Thyroid gland (tissue), 4 donors: ENCODE measurements around the gene CEACAM1.

Experiments
- POLR2A ChIP-seq, 2 donors: fragments of 450-650 bp; IDR thresholded peaks; one replicate each; pipeline ENCODE4 v1.6.1; 2017; ENCODE audit warnings: antibody characterized with exemption in 2 of 2, mild to moderate bottlenecking in 2 of 2, moderate library complexity in 1 of 2
- TF ChIP-seq, protein P1 (sequence below), 6 experiments: fragments of 200-600 bp in 3 of 6; fragments of 450-650 bp in 3 of 6; sonication (generic) in 3 of 6; IDR thresholded peaks; one replicate each; pipeline ENCODE4 v1.5.1; 2016 to 2019; ENCODE audit warnings: antibody characterized with exemption in 6 of 6, mild to moderate bottlenecking in 2 of 6, inconsistent platforms in 1 of 6, moderate library complexity in 1 of 6

DNA sequence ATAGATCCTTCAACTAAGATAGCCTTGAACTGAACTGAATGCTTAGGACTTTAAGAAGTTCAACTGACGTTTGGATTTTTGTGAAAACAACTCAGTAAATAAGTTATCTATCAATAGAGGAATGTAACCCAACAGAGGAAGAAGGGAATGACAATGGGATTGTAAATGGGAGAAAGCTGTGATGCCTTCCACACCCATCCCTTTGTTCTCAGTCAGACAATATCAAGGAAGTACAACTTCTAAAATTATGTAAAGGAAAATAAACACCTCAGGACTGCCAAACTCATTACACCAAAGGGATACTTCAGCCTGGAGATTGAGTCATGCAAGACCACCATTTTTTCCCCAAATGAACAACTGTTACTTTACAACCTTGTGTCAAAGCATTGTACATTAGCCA lies 45.4 kb upstream of the CEACAM1 start:
- TF ChIP-seq, protein P1, sequence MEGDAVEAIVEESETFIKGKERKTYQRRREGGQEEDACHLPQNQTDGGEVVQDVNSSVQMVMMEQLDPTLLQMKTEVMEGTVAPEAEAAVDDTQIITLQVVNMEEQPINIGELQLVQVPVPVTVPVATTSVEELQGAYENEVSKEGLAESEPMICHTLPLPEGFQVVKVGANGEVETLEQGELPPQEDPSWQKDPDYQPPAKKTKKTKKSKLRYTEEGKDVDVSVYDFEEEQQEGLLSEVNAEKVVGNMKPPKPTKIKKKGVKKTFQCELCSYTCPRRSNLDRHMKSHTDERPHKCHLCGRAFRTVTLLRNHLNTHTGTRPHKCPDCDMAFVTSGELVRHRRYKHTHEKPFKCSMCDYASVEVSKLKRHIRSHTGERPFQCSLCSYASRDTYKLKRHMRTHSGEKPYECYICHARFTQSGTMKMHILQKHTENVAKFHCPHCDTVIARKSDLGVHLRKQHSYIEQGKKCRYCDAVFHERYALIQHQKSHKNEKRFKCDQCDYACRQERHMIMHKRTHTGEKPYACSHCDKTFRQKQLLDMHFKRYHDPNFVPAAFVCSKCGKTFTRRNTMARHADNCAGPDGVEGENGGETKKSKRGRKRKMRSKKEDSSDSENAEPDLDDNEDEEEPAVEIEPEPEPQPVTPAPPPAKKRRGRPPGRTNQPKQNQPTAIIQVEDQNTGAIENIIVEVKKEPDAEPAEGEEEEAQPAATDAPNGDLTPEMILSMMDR (IDR thresholded peaks at IDR 0.05) = no peak
- TF ChIP-seq POLR2A (IDR thresholded peaks at IDR 0.05) = no peak
